HL-60/S4 treated with phorbol 12-myristate 13-acetate at 8.2 ng/mL for 4 days and 3 days (cell line): Measurements from ENCODE around the gene ETFB.

Experiments
- in situ Hi-C: fragments of 300-500 bp; cut with MboI; formaldehyde crosslinking; loops from 2 replicates; pipeline ENCODE4 v1.15.0; 2022; ENCODE audit warnings: low sequenced_read_pairs

Gene ETFB

GRCh38 chr19:51352783-51353360 is 13.3 kb downstream of the ETFB start:
- in situ Hi-C loops, result no loop called here

GRCh38 chr19:51351266-51351990 is 14.8 kb downstream of the ETFB start:
- in situ Hi-C loops, result no loop called here

- in situ Hi-C loops, result no loop called here
Observed at GRCh38 chr19:51347209-51347928, 18.8 kb downstream of the ETFB start.

- in situ Hi-C loops, result no loop called here
Observed at GRCh38 chr19:51346742-51347141, 19.4 kb downstream of the ETFB start.

- in situ Hi-C loops, result no loop called here
Observed at GRCh38 chr19:51345076-51345620, 21.0 kb downstream of the ETFB start.

GRCh38 chr19:51342631-51343569 is 23.3 kb downstream of the ETFB start:
- in situ Hi-C loops, result no loop called here

DNA sequence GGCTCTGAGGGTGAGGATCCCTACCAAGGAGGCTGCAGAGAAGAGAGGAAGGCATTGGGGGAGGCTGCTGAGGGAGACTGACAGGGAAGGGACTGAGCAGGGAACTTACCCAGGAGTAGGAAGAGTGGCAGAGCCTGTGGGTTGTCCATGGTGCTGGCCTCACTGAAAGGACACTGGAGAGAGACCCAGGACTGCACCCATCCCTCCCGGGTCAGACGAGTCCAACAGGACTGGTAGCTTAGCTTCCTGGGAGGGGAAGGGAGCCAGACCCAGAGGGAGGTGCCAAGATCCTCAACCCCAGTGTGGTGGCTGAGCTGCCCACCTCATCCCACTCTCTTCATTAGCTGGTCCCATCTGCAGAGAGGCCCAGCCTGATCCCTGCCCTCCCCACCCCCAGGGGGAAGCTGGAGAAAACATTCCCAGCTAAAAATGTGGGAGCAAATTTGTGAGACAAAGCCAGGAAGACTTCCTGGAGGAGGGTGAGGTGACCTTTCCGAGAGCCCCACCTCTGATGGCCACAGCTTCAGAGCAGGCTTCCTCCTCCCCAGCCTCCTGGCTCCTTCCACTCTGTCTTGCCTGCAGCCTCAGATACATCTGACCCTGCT is 24.1 kb downstream of the ETFB start, which contains the start of gene VSIG10L:
Gene VSIG10L (minus strand): TSS at position 164 of the 605 bp plus-strand sequence. CDS start 15 bp downstream, at position 149.
- in situ Hi-C loops, result no loop called here

- in situ Hi-C loops, result no loop called here
Observed at GRCh38 chr19:51341066-51341465, 25.1 kb downstream of the ETFB start.

- in situ Hi-C loops, result no loop called here
Observed at GRCh38 chr19:51339687-51340656, 26.2 kb downstream of the ETFB start.

GRCh38 chr19:51339313-51339686 is 26.9 kb downstream of the ETFB start:
- in situ Hi-C loops, result no loop called here

- in situ Hi-C loops, result no loop called here
Observed at GRCh38 chr19:51338563-51339312, 27.4 kb downstream of the ETFB start.

- in situ Hi-C loops, result no loop called here
Observed at GRCh38 chr19:51337861-51338562, 28.2 kb downstream of the ETFB start.

GRCh38 chr19:51337141-51337860 is 28.9 kb downstream of the ETFB start:
- in situ Hi-C loops, result no loop called here

DNA sequence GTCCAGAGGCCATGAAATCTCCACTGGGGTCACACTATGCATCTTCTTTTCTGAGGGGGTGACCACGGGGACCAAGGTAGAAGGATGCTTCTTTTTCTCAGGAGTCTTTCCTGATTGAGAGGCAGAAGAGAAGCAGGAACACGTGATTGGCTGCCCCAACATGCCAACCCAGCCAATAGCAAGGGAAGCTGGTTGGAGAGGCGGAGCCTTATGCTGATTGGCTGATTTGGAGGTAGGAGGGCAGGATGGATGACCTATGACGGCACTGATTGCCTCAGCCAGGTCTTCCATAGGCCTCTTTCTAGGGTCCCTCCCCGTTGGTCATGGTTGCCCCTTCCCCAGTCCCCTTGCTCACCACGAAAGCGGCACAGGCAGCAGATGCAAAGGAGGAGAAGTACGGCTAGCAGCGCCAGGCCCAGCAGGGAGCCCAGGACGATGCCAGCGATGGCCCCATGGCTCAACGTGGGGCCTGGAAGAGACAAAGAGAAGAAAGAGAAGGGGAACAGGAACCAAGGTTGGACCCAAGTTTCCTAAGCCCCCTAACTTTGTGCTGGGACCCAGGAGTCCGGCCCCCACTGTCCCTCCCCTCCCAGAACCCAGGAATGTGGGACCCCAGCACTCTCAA is 32.2 kb downstream of the ETFB start:
- in situ Hi-C loops, result no loop called here

- in situ Hi-C loops, result no loop called here
Observed at GRCh38 chr19:51331716-51332115, 34.5 kb downstream of the ETFB start.

- in situ Hi-C loops, result no loop called here
Observed at GRCh38 chr19:51331193-51331592, 35.0 kb downstream of the ETFB start.

- in situ Hi-C loops, result no loop called here
Observed at GRCh38 chr19:51330366-51330765, 35.8 kb downstream of the ETFB start.
